Activated gamma-delta T cell (primary cell): ENCODE data around the gene OR2K2.
"Not testable (repeated sequence)": the region's sequence is repeated elsewhere in the genome, so short reads cannot be mapped to it uniquely, and the experiment has no call there.

Source experiments
- DNase-seq: peaks from one replicate; lab custom pipeline; 2025; lab: John Stamatoyannopoulos, UW

Gene OR2K2

GRCh38 chr9:111298111-111298510 lies 31.9 kb downstream of the OR2K2 start:
- DNase-seq: no peak

- DNase-seq: no peak
Observed at GRCh38 chr9:111297066-111297824, 32.8 kb downstream of the OR2K2 start.

- DNase-seq: no peak
Observed at GRCh38 chr9:111294691-111295451, 35.2 kb downstream of the OR2K2 start.

DNA sequence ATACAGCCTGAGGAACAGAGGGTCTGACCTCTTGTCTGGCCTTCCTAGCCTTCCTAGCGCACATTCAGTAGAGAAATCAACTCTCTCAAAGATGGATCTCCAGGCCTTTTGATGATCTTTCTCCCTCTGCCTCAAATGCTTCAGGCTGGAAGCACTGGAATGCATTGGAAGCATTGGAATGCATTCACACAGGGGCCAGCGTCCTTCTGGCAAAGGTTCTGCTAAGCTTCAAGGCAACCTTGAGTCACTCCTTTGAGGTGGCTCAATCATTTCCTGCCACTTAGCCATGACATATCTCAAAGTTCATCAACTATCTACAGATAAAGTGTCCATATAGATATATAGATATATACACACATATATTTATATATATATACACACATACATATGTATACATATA lies 42.9 kb downstream of the OR2K2 start:
- DNase-seq: no peak

- DNase-seq: no peak
Observed at GRCh38 chr9:111284703-111285102, 45.3 kb downstream of the OR2K2 start.

- no peak for DNase-seq
Observed at GRCh38 chr9:111282845-111283244, 47.2 kb downstream of the OR2K2 start.

DNA sequence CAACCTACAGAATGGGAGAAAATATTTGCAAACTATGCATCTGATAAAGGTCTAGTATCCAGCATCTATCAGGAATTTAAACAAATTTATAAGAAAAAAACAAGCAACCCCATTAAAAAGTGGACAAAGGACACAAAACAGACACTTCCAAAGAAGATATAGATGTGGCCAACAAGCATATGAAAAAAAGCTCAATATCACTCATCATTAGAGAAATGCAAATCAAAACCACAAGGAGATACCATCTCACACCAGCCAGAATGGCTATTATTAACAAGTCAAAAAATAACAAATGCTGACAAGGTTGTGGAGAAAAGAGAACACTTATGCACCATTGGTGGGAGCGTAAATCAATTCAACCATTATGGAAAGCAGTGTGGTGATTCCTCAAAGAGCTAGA lies 49.2 kb downstream of the OR2K2 start:
- DNase-seq: not testable (repeated sequence)
